CD14-positive monocyte (primary cell): ENCODE data around the gene PTCD2. TPM values are rescaled to one million over a fixed set of nuclear protein-coding genes. Genes with fewer than 3 reads are reported as not detected.
"Not testable (repeated sequence)": the region's sequence is repeated elsewhere in the genome, so short reads cannot be mapped to it uniquely, and the experiment has no call there.

Experiments used
- DNase-seq, 3 donors: peaks; one replicate each; pipeline ENCODE4 v3.0.0-alpha.2; 2011 to 2022
- H2AFZ ChIP-seq: 2 replicates; pipeline ENCODE4 v1.6.0; 2012; ENCODE audit warnings: mild to moderate bottlenecking, low read depth, low read length, inconsistent platforms; ENCODE audit not compliant: insufficient read depth, poor library complexity, severe bottlenecking
- H3K27ac ChIP-seq, 2 donors: 1 replicate in 1 of 2; 2 replicates in 1 of 2; pipeline ENCODE4 v1.5.1; 2012 to 2013; ENCODE audit warnings: low read length in 2 of 2, control low read depth in 1 of 2, inconsistent platforms in 1 of 2, low read depth in 1 of 2, mild to moderate bottlenecking in 1 of 2
- H3K27me3 ChIP-seq, 2 donors: one replicate each; pipeline versions ENCODE4 v1.6.0 to v1.6.1; 2011 to 2013; ENCODE audit warnings: low read length in 2 of 2; ENCODE audit not compliant: control insufficient read depth in 2 of 2, insufficient read depth in 2 of 2
- H3K36me3 ChIP-seq, 2 donors: replicated peaks in 1 of 2; 1 replicate in 1 of 2; 2 replicates in 1 of 2; pipeline versions ENCODE4 v1.5.1 to v1.6.1; 2012 to 2013; ENCODE audit warnings: low read length in 2 of 2, control low read depth in 1 of 2, inconsistent platforms in 1 of 2, mild to moderate bottlenecking in 1 of 2; ENCODE audit not compliant: insufficient read depth in 2 of 2, control insufficient read depth in 1 of 2
- H3K4me1 ChIP-seq, 2 donors: 1 replicate in 1 of 2; 2 replicates in 1 of 2; pipeline versions ENCODE4 v1.5.1 to v1.6.1; 2012 to 2013; ENCODE audit warnings: low read length in 2 of 2, control low read depth in 1 of 2, inconsistent platforms in 1 of 2, mild to moderate bottlenecking in 1 of 2, moderate library complexity in 1 of 2; ENCODE audit not compliant: insufficient read depth in 2 of 2, control insufficient read depth in 1 of 2
- H3K4me2 ChIP-seq: replicated peaks from 2 replicates; pipeline ENCODE3; 2012; ENCODE audit warnings: low read length, moderate library complexity, mild to moderate bottlenecking; ENCODE audit not compliant: poor library complexity, severe bottlenecking; ENCODE audit errors: extremely low read depth
- H3K4me3 ChIP-seq, 3 experiments: fragments of 200-600 bp in 1 of 3; sonication (generic) in 1 of 3; replicated peaks in 1 of 3; 1 replicate in 2 of 3; 2 replicates in 1 of 3; pipeline ENCODE4 v1.5.1; 2011 to 2013; ENCODE audit warnings: low read length in 3 of 3, mild to moderate bottlenecking in 3 of 3, control low read depth in 2 of 3, low read depth in 2 of 3, inconsistent platforms in 1 of 3, moderate library complexity in 1 of 3
- H3K79me2 ChIP-seq: 2 replicates; pipeline ENCODE4 v1.6.0; 2012; ENCODE audit warnings: mild to moderate bottlenecking, control low read depth, inconsistent platforms, low read length, moderate library complexity; ENCODE audit not compliant: insufficient read depth
- H3K9ac ChIP-seq: 2 replicates; pipeline ENCODE4 v1.6.0; 2017; ENCODE audit warnings: low read length, mild to moderate bottlenecking; ENCODE audit not compliant: insufficient read depth, poor library complexity, severe bottlenecking
- H3K9me3 ChIP-seq, 2 donors: replicated peaks in 1 of 2; 1 replicate in 1 of 2; 2 replicates in 1 of 2; pipeline versions ENCODE4 v1.5.1 to v1.6.1; 2012 to 2013; ENCODE audit warnings: low read length in 2 of 2, control low read depth in 1 of 2; ENCODE audit not compliant: control insufficient read depth in 1 of 2, insufficient read depth in 1 of 2
- H4K20me1 ChIP-seq: 2 replicates; pipeline ENCODE4 v1.6.0; 2012; ENCODE audit warnings: mild to moderate bottlenecking, low read length, control low read depth, moderate library complexity; ENCODE audit not compliant: insufficient read depth
- H3K27ac Mint-ChIP-seq, 7 donors: one replicate each; pipeline ENCODE4 v1.8.0; 2020; ENCODE audit warnings: mild to moderate bottlenecking in 7 of 7, mixed read lengths in 7 of 7, moderate library complexity in 6 of 7, inconsistent platforms in 2 of 7
- H3K27me3 Mint-ChIP-seq, 3 donors: one replicate each; pipeline ENCODE4 v1.8.0; 2021 to 2022; ENCODE audit warnings: low read depth in 3 of 3, mild to moderate bottlenecking in 3 of 3, mixed read lengths in 3 of 3, moderate library complexity in 3 of 3, inconsistent platforms in 1 of 3
- H3K36me3 Mint-ChIP-seq, 2 donors: one replicate each; pipeline ENCODE4 v1.8.0; 2020; ENCODE audit warnings: mixed read lengths in 2 of 2, inconsistent platforms in 1 of 2, mild to moderate bottlenecking in 1 of 2
- H3K4me1 Mint-ChIP-seq: one replicate; pipeline ENCODE4 v1.8.0; 2020; ENCODE audit warnings: mild to moderate bottlenecking, mixed read lengths
- H3K4me3 Mint-ChIP-seq, 2 donors: one replicate each; pipeline ENCODE4 v1.8.0; 2020; ENCODE audit warnings: mild to moderate bottlenecking in 2 of 2, mixed read lengths in 2 of 2, moderate library complexity in 1 of 2
- H3K9me3 Mint-ChIP-seq, 7 donors: one replicate each; pipeline ENCODE4 v1.8.0; 2020 to 2022; ENCODE audit warnings: mixed read lengths in 7 of 7, mild to moderate bottlenecking in 6 of 7, moderate library complexity in 6 of 7, inconsistent platforms in 2 of 7
- WGBS: methylation state at CpG from one replicate; pipeline ENCODE4 v1.1.5; 2013; ENCODE audit warnings: missing lambda C conversion rate; ENCODE audit not compliant: insufficient coverage; 5-methylcytosine and 5-hydroxymethylcytosine counted together
- intact Hi-C, 2 donors: fragments of 100-400 bp; cut with micrococcal nuclease; formaldehyde crosslinking; loops; one replicate each; pipeline versions ENCODE4 v1.15.0 to v1.15.1; 2023
- polyA plus RNA-seq, 3 donors: library from polyadenylated mRNA; depleted of rRNA in 1 of 3; unstranded in 2 of 3; stranded (reverse) in 1 of 3; fragments of 300-500 nt in 2 of 3; fragments of >200 nt in 1 of 3; fragmentation: Illumina TruSeq in 2 of 3; gene quantifications; 1 replicate in 2 of 3; 2 replicates in 1 of 3; pipeline ENCODE4 v1.2.3, GENCODE V29; 2012 to 2021
- TF ChIP-seq, protein P1 (sequence below): fragments of 200-600 bp; IDR thresholded peaks from one replicate; pipeline ENCODE4 v1.8.0; 2022; ENCODE audit warnings: antibody characterized with exemption, mild to moderate bottlenecking

The PTCD2 gene
- polyA plus RNA-seq, 3 donors, result 1.6 to 2.2 (median 1.8) TPM

DNA sequence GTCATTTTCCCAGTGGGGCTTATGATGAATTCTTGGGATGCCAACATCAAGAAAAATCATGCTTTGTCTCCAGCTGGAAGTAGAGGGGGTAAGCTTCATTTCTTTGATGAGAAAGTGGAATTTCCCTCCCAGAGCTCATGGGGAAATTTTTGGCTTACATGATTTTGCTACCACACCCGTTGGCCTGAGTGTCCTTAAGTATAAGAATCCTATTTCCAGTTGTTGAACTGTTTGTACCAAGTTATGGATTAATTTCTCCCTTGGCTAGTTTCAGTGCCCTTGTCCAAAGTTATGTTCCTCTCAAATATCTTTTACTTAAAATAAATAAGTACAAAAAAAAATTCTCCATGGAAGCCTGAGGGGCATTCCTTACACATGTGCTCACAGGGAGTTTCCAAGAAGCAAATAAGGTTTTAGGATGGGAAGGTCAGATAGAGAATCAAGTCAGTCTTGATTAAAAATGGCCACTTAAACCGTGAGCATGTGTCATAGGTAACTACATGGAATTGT lies 82.3 kb downstream of the PTCD2 start:
- Histone ChIP-seq H3K9ac (no peak overlapping the region), H3K27ac (no peak overlapping the region), H3K4me3 (no peak overlapping the region), H3K4me2 (no peak overlapping the region), H3K79me2 (no peaks in the 10 kb centered on the region), H3K27me3 (no peaks in the 10 kb centered on the region), H3K36me3 (no peaks in the 10 kb centered on the region), H3K9me3 (peaks cover 22 to 24% of the 10 kb centered on the region in 2 donors), H2AFZ (no peak overlapping the region), H3K4me1 (peaks cover 21 to 30% of the 10 kb centered on the region in 2 donors), H4K20me1 (no peaks in the 10 kb centered on the region)
- H3K27ac Mint-ChIP-seq, result no peak overlapping the region
- TF ChIP-seq, protein P1, sequence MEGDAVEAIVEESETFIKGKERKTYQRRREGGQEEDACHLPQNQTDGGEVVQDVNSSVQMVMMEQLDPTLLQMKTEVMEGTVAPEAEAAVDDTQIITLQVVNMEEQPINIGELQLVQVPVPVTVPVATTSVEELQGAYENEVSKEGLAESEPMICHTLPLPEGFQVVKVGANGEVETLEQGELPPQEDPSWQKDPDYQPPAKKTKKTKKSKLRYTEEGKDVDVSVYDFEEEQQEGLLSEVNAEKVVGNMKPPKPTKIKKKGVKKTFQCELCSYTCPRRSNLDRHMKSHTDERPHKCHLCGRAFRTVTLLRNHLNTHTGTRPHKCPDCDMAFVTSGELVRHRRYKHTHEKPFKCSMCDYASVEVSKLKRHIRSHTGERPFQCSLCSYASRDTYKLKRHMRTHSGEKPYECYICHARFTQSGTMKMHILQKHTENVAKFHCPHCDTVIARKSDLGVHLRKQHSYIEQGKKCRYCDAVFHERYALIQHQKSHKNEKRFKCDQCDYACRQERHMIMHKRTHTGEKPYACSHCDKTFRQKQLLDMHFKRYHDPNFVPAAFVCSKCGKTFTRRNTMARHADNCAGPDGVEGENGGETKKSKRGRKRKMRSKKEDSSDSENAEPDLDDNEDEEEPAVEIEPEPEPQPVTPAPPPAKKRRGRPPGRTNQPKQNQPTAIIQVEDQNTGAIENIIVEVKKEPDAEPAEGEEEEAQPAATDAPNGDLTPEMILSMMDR, result no peak
- DNase-seq, result no peak
- H3K27me3 Mint-ChIP-seq, result peaks cover 0 to 6% (median 0%) of the 10 kb centered on the region in 3 donors
- no CpG with 5 or more reads among the region's 2 CpGs for WGBS
- intact Hi-C loops, result no loop called here
- peaks cover 2 to 4% of the 10 kb centered on the region in 2 donors for H3K36me3 Mint-ChIP-seq
- H3K9me3 Mint-ChIP-seq, result peaks cover 14 to 38% (median 27%) of the 10 kb centered on the region in 7 donors
- no peak overlapping the region for H3K4me3 Mint-ChIP-seq
- peaks cover 32% of the 10 kb centered on the region for H3K4me1 Mint-ChIP-seq

DNA sequence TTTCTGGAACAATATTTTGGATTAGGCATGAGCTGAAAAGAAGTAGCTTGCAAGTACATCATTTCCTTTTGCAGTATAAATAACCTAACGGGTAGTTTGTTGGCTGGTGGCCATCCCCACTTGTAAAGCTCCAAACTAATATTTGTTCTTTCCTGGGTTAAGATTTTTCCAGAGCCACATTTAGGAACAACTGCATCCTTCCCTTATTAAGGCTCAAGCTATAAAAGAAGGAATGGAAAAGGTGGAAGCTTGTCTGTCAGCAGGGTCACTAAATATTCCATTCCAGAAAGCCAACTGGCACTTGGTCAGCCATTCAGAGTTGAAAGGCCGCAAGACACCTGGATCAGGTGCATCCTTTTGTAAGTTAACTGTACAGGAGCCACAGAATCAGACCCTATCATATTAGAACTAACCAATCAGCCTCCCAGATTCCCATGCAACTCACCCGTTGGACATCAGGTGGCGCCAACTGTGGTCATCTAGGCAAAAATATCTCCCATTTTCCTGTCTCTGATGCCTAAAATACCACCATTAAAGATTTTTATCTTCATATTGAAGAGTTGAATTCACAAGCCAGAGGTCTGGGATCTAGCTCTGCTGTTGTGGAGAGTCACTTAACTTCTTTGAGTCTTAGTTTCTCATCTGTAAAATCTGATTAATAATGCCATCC lies 82.9 kb downstream of the PTCD2 start:
- WGBS, result 83% methylated on average over 3 of the region's 4 CpGs
- no peak overlapping the region for H3K4me3 ChIP-seq
- no peak overlapping the region for H3K27ac Mint-ChIP-seq
- H3K4me1 Mint-ChIP-seq, result peaks cover 31% of the 10 kb centered on the region
- no peak for DNase-seq
- no peaks in the 10 kb centered on the region for H3K36me3 ChIP-seq
- H3K79me2 ChIP-seq, result no peaks in the 10 kb centered on the region
- TF ChIP-seq, protein P1, result peak; percentile 38
- H3K9ac ChIP-seq, result no peak overlapping the region
- peaks cover 14 to 39% (median 27%) of the 10 kb centered on the region in 7 donors for H3K9me3 Mint-ChIP-seq
- no peaks in the 10 kb centered on the region for H4K20me1 ChIP-seq
- H3K4me3 Mint-ChIP-seq, result no peak overlapping the region
- no peak overlapping the region for H3K4me2 ChIP-seq
- peaks cover 0 to 6% (median 0%) of the 10 kb centered on the region in 3 donors for H3K27me3 Mint-ChIP-seq
- H3K27me3 ChIP-seq, result no peaks in the 10 kb centered on the region
- no peak overlapping the region for H2AFZ ChIP-seq
- peaks cover 22 to 24% of the 10 kb centered on the region in 2 donors for H3K9me3 ChIP-seq
- intact Hi-C loops, result no loop called here
- peaks cover 2 to 4% of the 10 kb centered on the region in 2 donors for H3K36me3 Mint-ChIP-seq
- H3K27ac ChIP-seq, result no peak overlapping the region
- peaks cover 16 to 31% of the 10 kb centered on the region in 2 donors for H3K4me1 ChIP-seq

DNA sequence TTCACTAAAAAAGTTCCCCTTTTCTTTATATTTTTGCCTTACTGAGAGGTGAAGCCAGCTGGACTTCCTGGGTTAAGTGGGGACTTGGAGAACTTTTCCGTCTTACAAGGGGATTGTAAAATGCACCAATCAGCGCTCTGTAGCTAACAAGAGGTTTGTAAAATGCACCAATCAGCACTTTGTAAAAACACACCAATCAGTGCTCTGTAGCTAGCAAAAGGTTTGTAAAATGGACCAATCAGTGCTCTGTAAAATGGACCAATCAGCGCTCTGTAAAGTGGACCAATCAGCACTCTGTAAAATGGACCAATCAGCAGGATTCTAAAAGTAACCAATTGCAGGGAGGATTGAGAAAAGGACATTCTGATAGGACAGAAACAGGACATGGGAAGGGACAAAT lies 84.6 kb downstream of the PTCD2 start:
- Histone ChIP-seq H3K9me3 (peaks cover 22 to 24% of the 10 kb centered on the region in 2 donors), H3K4me1 (peaks cover 16 to 26% of the 10 kb centered on the region in 2 donors)
- H3K36me3 Mint-ChIP-seq, H3K27me3 Mint-ChIP-seq, H3K79me2 ChIP-seq, H3K27ac ChIP-seq, H2AFZ ChIP-seq, H3K4me3 Mint-ChIP-seq, intact Hi-C loops, H3K36me3 ChIP-seq, H3K4me2 ChIP-seq, H3K27me3 ChIP-seq, DNase-seq, H3K4me3 ChIP-seq, H3K9ac ChIP-seq, H4K20me1 ChIP-seq, H3K27ac Mint-ChIP-seq: not testable (repeated sequence)
- peaks cover 14 to 39% (median 27%) of the 10 kb centered on the region in 7 donors for H3K9me3 Mint-ChIP-seq
- H3K4me1 Mint-ChIP-seq, result peaks cover 22% of the 10 kb centered on the region
- 100% methylated on average over 1 of the region's 3 CpGs for WGBS
